Activated T-helper 2 cell treated with anti-CD3 and anti-CD28 coated beads, Interferon-gamma antibody, Interleukin-2, Interleukin-4, amounts not matched to agents 10 μg/mL and 5 μg/mL and 100 μg/mL, durations not matched to agents 14 hours and 24 hours and 36 hours (primary cell): ENCODE data around the gene MUC20. TPM values are rescaled to one million over a fixed set of nuclear protein-coding genes. Genes with fewer than 3 reads are reported as not detected.
"Not testable (repeated sequence)": the region's sequence is repeated elsewhere in the genome, so short reads cannot be mapped to it uniquely, and the experiment has no call there.

Experiments used
- DNase-seq: peaks from one replicate; pipeline ENCODE4 v3.0.0; 2021; ENCODE audit warnings: low spot score
- H3K27ac Mint-ChIP-seq: one replicate; pipeline ENCODE4 v1.8.0; 2021; ENCODE audit warnings: mixed read lengths
- H3K27me3 Mint-ChIP-seq: one replicate; pipeline ENCODE4 v1.8.0; 2021; ENCODE audit warnings: low read depth, mixed read lengths
- H3K36me3 Mint-ChIP-seq: one replicate; pipeline ENCODE4 v1.8.0; 2021; ENCODE audit warnings: low read depth, mixed read lengths
- H3K4me1 Mint-ChIP-seq: one replicate; pipeline ENCODE4 v1.8.0; 2021; ENCODE audit warnings: low read depth, mixed read lengths
- H3K4me3 Mint-ChIP-seq: one replicate; pipeline ENCODE4 v1.8.0; 2021; ENCODE audit warnings: low read depth, mild to moderate bottlenecking, moderate library complexity, mixed read lengths
- H3K9me3 Mint-ChIP-seq: one replicate; pipeline ENCODE4 v1.8.0; 2021; ENCODE audit warnings: mixed read lengths
- intact Hi-C: fragments of 100-400 bp; cut with micrococcal nuclease; formaldehyde crosslinking; loops from one replicate; pipeline ENCODE4 v1.15.1; 2023
- total RNA-seq: library from RNA; stranded (reverse); gene quantifications from 2 replicates; pipeline ENCODE4 v1.2.3, GENCODE V29; 2022

Gene MUC20
- total RNA-seq, 1 donor from 2014 or later, result 3.9 TPM

- not testable (repeated sequence) for H3K4me1 Mint-ChIP-seq, H3K9me3 Mint-ChIP-seq, H3K4me3 Mint-ChIP-seq, H3K27ac Mint-ChIP-seq, DNase-seq, H3K27me3 Mint-ChIP-seq
- peaks cover 14% of the 10 kb centered on the region for H3K36me3 Mint-ChIP-seq
- intact Hi-C loops, result loop anchor here (2.0 kb wide), 1 partner anchor 103 kb away; no protein-coding TSS in a partner anchor
Observed at GRCh38 chr3:195719514-195720254, 1.1 kb upstream of the MUC20 start.

- H3K9me3 Mint-ChIP-seq, H3K4me1 Mint-ChIP-seq, H3K27me3 Mint-ChIP-seq, H3K36me3 Mint-ChIP-seq, DNase-seq, H3K4me3 Mint-ChIP-seq, H3K27ac Mint-ChIP-seq, intact Hi-C loops: not testable (repeated sequence)
Observed at GRCh38 chr3:195722139-195722995, 1.6 kb downstream of the MUC20 start.

GRCh38 chr3:195722996-195723345 is 2.2 kb downstream of the MUC20 start:
- H3K36me3 Mint-ChIP-seq, H3K4me3 Mint-ChIP-seq, H3K27me3 Mint-ChIP-seq, H3K4me1 Mint-ChIP-seq, intact Hi-C loops, DNase-seq, H3K9me3 Mint-ChIP-seq, H3K27ac Mint-ChIP-seq: not testable (repeated sequence)

GRCh38 chr3:195724363-195724762 is 3.6 kb downstream of the MUC20 start:
- H3K4me3 Mint-ChIP-seq, H3K9me3 Mint-ChIP-seq, intact Hi-C loops, H3K36me3 Mint-ChIP-seq, DNase-seq, H3K27ac Mint-ChIP-seq, H3K27me3 Mint-ChIP-seq, H3K4me1 Mint-ChIP-seq: not testable (repeated sequence)

GRCh38 chr3:195725916-195726740 is 5.3 kb downstream of the MUC20 start:
- H3K9me3 Mint-ChIP-seq, H3K36me3 Mint-ChIP-seq, H3K4me1 Mint-ChIP-seq, intact Hi-C loops, H3K4me3 Mint-ChIP-seq, H3K27me3 Mint-ChIP-seq, H3K27ac Mint-ChIP-seq, DNase-seq: not testable (repeated sequence)

GRCh38 chr3:195727606-195728195 is 6.9 kb downstream of the MUC20 start:
- no peak for DNase-seq
- H3K4me3 Mint-ChIP-seq, result no peak overlapping the region
- intact Hi-C loops, result loop anchor here (2.0 kb wide), 1 partner anchor 17 kb away; no protein-coding TSS in a partner anchor
- no peaks in the 10 kb centered on the region for H3K4me1 Mint-ChIP-seq
- H3K9me3 Mint-ChIP-seq, result no peaks in the 10 kb centered on the region
- H3K27me3 Mint-ChIP-seq, result no peaks in the 10 kb centered on the region
- H3K36me3 Mint-ChIP-seq, result no peaks in the 10 kb centered on the region
- H3K27ac Mint-ChIP-seq, result no peak overlapping the region

- not testable (repeated sequence) for H3K27me3 Mint-ChIP-seq, H3K4me3 Mint-ChIP-seq, H3K36me3 Mint-ChIP-seq, H3K4me1 Mint-ChIP-seq, H3K27ac Mint-ChIP-seq, H3K9me3 Mint-ChIP-seq, DNase-seq
- intact Hi-C loops, result loop anchor here (2.0 kb wide), 1 partner anchor 16 kb away; no protein-coding TSS in a partner anchor
Observed at GRCh38 chr3:195728789-195729188, 8.0 kb downstream of the MUC20 start.

- Mint-ChIP-seq H3K27me3 (no peaks in the 10 kb centered on the region), H3K4me3 (no peak overlapping the region), H3K27ac (no peak overlapping the region), H3K9me3 (no peaks in the 10 kb centered on the region), H3K4me1 (no peaks in the 10 kb centered on the region), H3K36me3 (no peaks in the 10 kb centered on the region)
- no peak for DNase-seq
- intact Hi-C loops, result loop anchor here (2.0 kb wide), 1 partner anchor 15 kb away; no protein-coding TSS in a partner anchor
Observed at GRCh38 chr3:195729476-195730251, 8.9 kb downstream of the MUC20 start.

- no peaks in the 10 kb centered on the region for H3K4me1 Mint-ChIP-seq
- H3K4me3 Mint-ChIP-seq, result no peak overlapping the region
- no peak overlapping the region for H3K27ac Mint-ChIP-seq
- DNase-seq, result no peak
- intact Hi-C loops, result no loop called here
- no peaks in the 10 kb centered on the region for H3K27me3 Mint-ChIP-seq
- H3K9me3 Mint-ChIP-seq, result no peaks in the 10 kb centered on the region
- no peaks in the 10 kb centered on the region for H3K36me3 Mint-ChIP-seq
Observed at GRCh38 chr3:195731356-195731905, 10.7 kb downstream of the MUC20 start.

- Mint-ChIP-seq H3K27me3 (no peaks in the 10 kb centered on the region), H3K4me1 (no peaks in the 10 kb centered on the region), H3K9me3 (no peaks in the 10 kb centered on the region), H3K4me3 (no peak overlapping the region), H3K36me3 (no peaks in the 10 kb centered on the region), H3K27ac (no peak overlapping the region)
- intact Hi-C loops, result no loop called here
- no peak for DNase-seq
Observed at GRCh38 chr3:195732940-195733339, 12.2 kb downstream of the MUC20 start.

GRCh38 chr3:195735036-195735695 is 14.4 kb downstream of the MUC20 start:
- Mint-ChIP-seq H3K27ac (no peak overlapping the region), H3K27me3 (no peaks in the 10 kb centered on the region), H3K4me1 (no peaks in the 10 kb centered on the region), H3K9me3 (no peaks in the 10 kb centered on the region), H3K36me3 (no peaks in the 10 kb centered on the region), H3K4me3 (no peak overlapping the region)
- intact Hi-C loops, result no loop called here
- DNase-seq, result no peak
